PFSK-1 (cell line): ENCODE results near the gene CERS5.

Source experiments
- FOXP2 ChIP-seq: optimal IDR thresholded peaks from 2 replicates; pipeline ENCODE3; 2011; ENCODE audit warnings: borderline replicate concordance, control low read depth, inconsistent platforms; ENCODE audit not compliant: insufficient read depth; ENCODE audit errors: extremely low read length, extremely low read depth
- POLR2AphosphoS5 ChIP-seq: IDR thresholded peaks from 2 replicates; pipeline ENCODE4 v1.6.1; 2012; ENCODE audit warnings: low read depth, mild to moderate bottlenecking, control low read depth, low read length, moderate library complexity
- SIN3A ChIP-seq: IDR thresholded peaks from 2 replicates; pipeline ENCODE4 v1.6.1; 2012; ENCODE audit warnings: mild to moderate bottlenecking, low read length, moderate library complexity, borderline replicate concordance; ENCODE audit not compliant: insufficient read depth
- TAF1 ChIP-seq: IDR thresholded peaks from 2 replicates; pipeline ENCODE4 v1.6.1; 2012; ENCODE audit warnings: low read length, control low read depth, borderline replicate concordance; ENCODE audit not compliant: insufficient read depth
- TF ChIP-seq, protein P1 (sequence below), 2 experiments: IDR thresholded peaks; 2 replicates each; pipeline versions ENCODE4 v1.6.1 to v1.8.0; 2011 to 2012; ENCODE audit warnings: low read depth in 2 of 2, low read length in 2 of 2, control low read depth in 1 of 2, inconsistent platforms in 1 of 2, mild to moderate bottlenecking in 1 of 2, moderate library complexity in 1 of 2; ENCODE audit not compliant: insufficient read depth in 1 of 2

- no peak for TF ChIP-seq TAF1
- TF ChIP-seq POLR2AphosphoS5, result no peak
- TF ChIP-seq, protein P1, sequence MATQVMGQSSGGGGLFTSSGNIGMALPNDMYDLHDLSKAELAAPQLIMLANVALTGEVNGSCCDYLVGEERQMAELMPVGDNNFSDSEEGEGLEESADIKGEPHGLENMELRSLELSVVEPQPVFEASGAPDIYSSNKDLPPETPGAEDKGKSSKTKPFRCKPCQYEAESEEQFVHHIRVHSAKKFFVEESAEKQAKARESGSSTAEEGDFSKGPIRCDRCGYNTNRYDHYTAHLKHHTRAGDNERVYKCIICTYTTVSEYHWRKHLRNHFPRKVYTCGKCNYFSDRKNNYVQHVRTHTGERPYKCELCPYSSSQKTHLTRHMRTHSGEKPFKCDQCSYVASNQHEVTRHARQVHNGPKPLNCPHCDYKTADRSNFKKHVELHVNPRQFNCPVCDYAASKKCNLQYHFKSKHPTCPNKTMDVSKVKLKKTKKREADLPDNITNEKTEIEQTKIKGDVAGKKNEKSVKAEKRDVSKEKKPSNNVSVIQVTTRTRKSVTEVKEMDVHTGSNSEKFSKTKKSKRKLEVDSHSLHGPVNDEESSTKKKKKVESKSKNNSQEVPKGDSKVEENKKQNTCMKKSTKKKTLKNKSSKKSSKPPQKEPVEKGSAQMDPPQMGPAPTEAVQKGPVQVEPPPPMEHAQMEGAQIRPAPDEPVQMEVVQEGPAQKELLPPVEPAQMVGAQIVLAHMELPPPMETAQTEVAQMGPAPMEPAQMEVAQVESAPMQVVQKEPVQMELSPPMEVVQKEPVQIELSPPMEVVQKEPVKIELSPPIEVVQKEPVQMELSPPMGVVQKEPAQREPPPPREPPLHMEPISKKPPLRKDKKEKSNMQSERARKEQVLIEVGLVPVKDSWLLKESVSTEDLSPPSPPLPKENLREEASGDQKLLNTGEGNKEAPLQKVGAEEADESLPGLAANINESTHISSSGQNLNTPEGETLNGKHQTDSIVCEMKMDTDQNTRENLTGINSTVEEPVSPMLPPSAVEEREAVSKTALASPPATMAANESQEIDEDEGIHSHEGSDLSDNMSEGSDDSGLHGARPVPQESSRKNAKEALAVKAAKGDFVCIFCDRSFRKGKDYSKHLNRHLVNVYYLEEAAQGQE (IDR thresholded peaks at IDR 0.05; ENCODE audit: insufficient read depth in 1 of 2, low read depth in 2 of 2, low read length in 2 of 2), result no peak
- no peak for TF ChIP-seq FOXP2
- TF ChIP-seq SIN3A, result no peak
These were observed 38.5 kb upstream of the CERS5 start for GRCh38 chr12:50205648-50206047.
